HCT116 (cell line): Measurements from ENCODE around the gene OXT. TPM values are rescaled to one million over a fixed set of nuclear protein-coding genes. Genes with fewer than 3 reads are reported as not detected.

Experiments
- ATAC-seq: fragments of 200-7000 bp; cut with Tn5 transposase; 2 replicates; pipeline ENCODE4 v1.9.1; 2020; ENCODE audit warnings: mild to moderate bottlenecking, moderate library complexity
- BruUV-seq: library from RNA; stranded (reverse); fragments of 400-500 nt; replicated peaks from 2 replicates; lab custom pipeline; 2021; lab: Mats Ljungman, UMichigan
- CTCF ChIA-PET: fragments of 300-600 bp; sonication (Branson Sonifier 250); formaldehyde crosslinking; loops from one replicate; lab custom pipeline; 2021; ENCODE audit warnings: antibody characterized with exemption; lab: Charles Lee
- POLR2A ChIA-PET: fragments of 300-600, 350-600 bp; sonication (Branson Sonifier 250); formaldehyde crosslinking; loops from one replicate; lab custom pipeline; 2021; ENCODE audit warnings: antibody characterized with exemption; lab: Charles Lee
- RAD21 ChIA-PET, 2 experiments: fragments of 300-600 bp; sonication (Branson Sonifier 250); formaldehyde crosslinking; loops; one replicate each; lab custom pipeline; 2023; ENCODE audit warnings: low total read pairs in 2 of 2; ENCODE audit not compliant: uncharacterized antibody in 2 of 2, unreplicated experiment in 2 of 2, low non-redundant PET in 1 of 2; lab: Charles Lee
- DNase-seq: peaks from one replicate; pipeline ENCODE4 v3.0.0-alpha.2; 2010; ENCODE audit warnings: low read depth, low spot score
- H2AFZ ChIP-seq: fragments of 200-600 bp; shearing (Covaris generic), sonication (generic); 2 replicates; pipeline ENCODE4 v1.6.1; 2017; ENCODE audit warnings: low read depth, mixed run types, mixed read lengths, antibody characterized with exemption, low read length; ENCODE audit not compliant: poor library complexity, severe bottlenecking
- H3K27ac ChIP-seq: 2 replicates; pipeline ENCODE4 v1.5.1; 2012; ENCODE audit warnings: low read depth, low read length
- H3K27me3 ChIP-seq: fragments of 200-600 bp; sonication (generic); 2 replicates; pipeline ENCODE4 v1.6.1; 2016; ENCODE audit warnings: mixed run types, low read length, mixed read lengths; ENCODE audit not compliant: insufficient read depth
- H3K36me3 ChIP-seq, 2 experiments: fragments of 200-500 bp in 1 of 2; fragments of 200-600 bp in 1 of 2; sonication (Bioruptor generic) in 1 of 2; sonication (generic) in 1 of 2; 2 replicates each; pipeline versions ENCODE4 v1.5.1 to v1.6.1; 2014 to 2016; ENCODE audit warnings: low read length in 2 of 2, inconsistent platforms in 1 of 2, mixed read lengths in 1 of 2, mixed run types in 1 of 2; ENCODE audit not compliant: insufficient read depth in 2 of 2, control insufficient read depth in 1 of 2
- H3K4me1 ChIP-seq, 2 experiments: fragments of 200-600 bp in 1 of 2; sonication (generic) in 1 of 2; 2 replicates each; pipeline versions ENCODE4 v1.5.1 to v1.6.1; 2012 to 2017; ENCODE audit warnings: low read length in 2 of 2, inconsistent platforms in 1 of 2, mild to moderate bottlenecking in 1 of 2, mixed read lengths in 1 of 2, mixed run types in 1 of 2, moderate library complexity in 1 of 2; ENCODE audit not compliant: insufficient read depth in 2 of 2, control insufficient read depth in 1 of 2
- H3K4me2 ChIP-seq: fragments of 200-600 bp; sonication (generic); 2 replicates; pipeline ENCODE4 v1.6.1; 2017; ENCODE audit warnings: mixed run types, low read length, mixed read lengths
- H3K4me3 ChIP-seq, 2 experiments: fragments of 200-600 bp in 1 of 2; sonication (generic) in 1 of 2; replicated peaks in 1 of 2; 2 replicates each; pipeline ENCODE4 v1.5.1; 2011 to 2016; ENCODE audit warnings: low read length in 2 of 2, control low read depth in 1 of 2, low read depth in 1 of 2, mild to moderate bottlenecking in 1 of 2, mixed read lengths in 1 of 2, mixed run types in 1 of 2
- H3K79me2 ChIP-seq: fragments of 200-600 bp; sonication (generic); 2 replicates; pipeline ENCODE4 v1.6.1; 2017; ENCODE audit warnings: mild to moderate bottlenecking, mixed run types, low read length, moderate library complexity, mixed read lengths; ENCODE audit not compliant: insufficient read depth
- H3K9ac ChIP-seq: fragments of 200-600 bp; sonication (generic); 2 replicates; pipeline ENCODE4 v1.6.1; 2016; ENCODE audit warnings: low read length, mixed read lengths
- H3K9me2 ChIP-seq: fragments of 200-600 bp; sonication (generic), shearing (Covaris generic); 2 replicates; pipeline ENCODE4 v1.6.1; 2017; ENCODE audit warnings: mixed run types, mild to moderate bottlenecking, moderate library complexity; ENCODE audit not compliant: insufficient read depth
- H3K9me3 ChIP-seq, 2 experiments: fragments of 200-500 bp in 1 of 2; fragments of 200-600 bp in 1 of 2; sonication (Bioruptor generic) in 1 of 2; sonication (generic) in 1 of 2; 2 replicates each; pipeline ENCODE4 v1.6.1; 2014 to 2017; ENCODE audit warnings: low read length in 2 of 2, mixed read lengths in 2 of 2, inconsistent platforms in 1 of 2, low read depth in 1 of 2, mild to moderate bottlenecking in 1 of 2, mixed run types in 1 of 2, moderate library complexity in 1 of 2; ENCODE audit not compliant: control insufficient read depth in 1 of 2, insufficient read depth in 1 of 2
- H4K20me1 ChIP-seq: fragments of 200-600 bp; sonication (generic), shearing (Covaris generic); 2 replicates; pipeline ENCODE4 v1.6.1; 2017; ENCODE audit warnings: mixed run types, mild to moderate bottlenecking, moderate library complexity; ENCODE audit not compliant: insufficient read depth
- CEBPB ChIP-seq: IDR thresholded peaks from 2 replicates; pipeline ENCODE4 v1.6.1; 2012; ENCODE audit warnings: low read depth
- EZH2phosphoT487 ChIP-seq: fragments of 200-600 bp; IDR thresholded peaks from 2 replicates; pipeline ENCODE4 v1.6.1; 2018; ENCODE audit warnings: antibody characterized with exemption, borderline replicate concordance
- POLR2A ChIP-seq: IDR thresholded peaks from 2 replicates; pipeline ENCODE4 v1.7.0; 2011; ENCODE audit warnings: borderline replicate concordance; ENCODE audit not compliant: insufficient read depth, insufficient read length; ENCODE audit errors: extremely low read depth
- POLR2AphosphoS5 ChIP-seq: IDR thresholded peaks from 2 replicates; pipeline ENCODE4 v1.6.1; 2011; ENCODE audit warnings: mild to moderate bottlenecking, low read depth, low read length, moderate library complexity
- RAD21 ChIP-seq: IDR thresholded peaks from 2 replicates; pipeline ENCODE4 v1.6.1; 2012; ENCODE audit warnings: low read depth, mild to moderate bottlenecking
- TCF7L2 ChIP-seq: IDR thresholded peaks from 2 replicates; pipeline ENCODE4 v1.7.0; 2011; ENCODE audit warnings: borderline replicate concordance, inconsistent platforms; ENCODE audit not compliant: insufficient read depth, insufficient read length; ENCODE audit errors: extremely low read depth
- YY1 ChIP-seq: IDR thresholded peaks from 2 replicates; pipeline ENCODE4 v1.6.1; 2011; ENCODE audit warnings: low read length, low read depth, moderate library complexity, mild to moderate bottlenecking; ENCODE audit not compliant: insufficient replicate concordance; ENCODE audit errors: extremely low read depth
- intact Hi-C: fragments of 100-400 bp; cut with micrococcal nuclease; formaldehyde crosslinking; loops from 2 replicates; pipeline ENCODE4 v1.10.0; 2022
- total RNA-seq: library from RNA; stranded (reverse); gene quantifications from one replicate; pipeline ENCODE4 v1.2.1, GENCODE V29; 2021; ENCODE audit not compliant: unreplicated experiment
- TF ChIP-seq, protein P1 (sequence below): IDR thresholded peaks from 2 replicates; pipeline ENCODE4 v1.6.1; 2012
- TF ChIP-seq, protein P2 (sequence below): IDR thresholded peaks from 2 replicates; pipeline ENCODE4 v1.6.1; 2011; ENCODE audit warnings: mild to moderate bottlenecking, low read length, moderate library complexity; ENCODE audit not compliant: insufficient replicate concordance; ENCODE audit errors: extremely low read depth
- TF ChIP-seq, protein P3 (sequence below), 3 experiments: fragments of 200-600 bp in 1 of 3; sonication (generic) in 1 of 3; IDR thresholded peaks in 2 of 3; conservative IDR thresholded peaks in 1 of 3; 2 replicates each; pipeline ENCODE4 v1.5.1; 2012 to 2017; ENCODE audit warnings: low read depth in 2 of 3, low read length in 2 of 3, antibody characterized with exemption in 1 of 3, borderline replicate concordance in 1 of 3, control low read depth in 1 of 3, mild to moderate bottlenecking in 1 of 3, mixed read lengths in 1 of 3, mixed run types in 1 of 3, moderate library complexity in 1 of 3; ENCODE audit not compliant: insufficient read depth in 1 of 3
- TF ChIP-seq, protein P4 (sequence below): IDR thresholded peaks from 2 replicates; pipeline ENCODE4 v1.6.1; 2012

Gene OXT
- total RNA-seq, 1 experiment from 2014 or later, result not detected

DNA sequence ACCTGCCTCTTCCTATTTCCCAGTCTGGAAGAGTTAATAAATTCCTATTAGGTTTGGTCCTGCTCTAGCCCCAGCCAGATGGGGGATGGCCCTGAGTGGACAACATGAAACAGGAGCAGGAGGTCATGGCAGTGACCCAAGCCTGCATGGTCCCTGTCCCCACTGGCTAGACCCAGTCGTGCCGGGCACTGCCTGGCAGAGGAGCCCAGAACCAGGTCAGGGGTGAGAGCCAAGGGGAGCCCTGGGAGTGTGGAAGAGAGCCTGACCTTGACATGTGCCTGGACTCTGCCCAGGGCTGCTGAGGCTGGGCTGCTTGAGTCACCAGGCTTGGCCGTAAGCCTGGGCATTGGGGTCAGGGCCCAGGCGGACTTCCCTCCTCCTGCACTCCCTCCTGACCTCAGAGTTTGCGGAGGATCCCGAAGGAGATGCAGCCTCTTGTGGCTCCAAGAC, 9.5 kb downstream of the OXT start (continued):
- TF ChIP-seq YY1 (no peak), RAD21 (no peak)
- TF ChIP-seq, protein P1, sequence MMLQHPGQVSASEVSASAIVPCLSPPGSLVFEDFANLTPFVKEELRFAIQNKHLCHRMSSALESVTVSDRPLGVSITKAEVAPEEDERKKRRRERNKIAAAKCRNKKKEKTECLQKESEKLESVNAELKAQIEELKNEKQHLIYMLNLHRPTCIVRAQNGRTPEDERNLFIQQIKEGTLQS, result no peak
- TF ChIP-seq, protein P2, sequence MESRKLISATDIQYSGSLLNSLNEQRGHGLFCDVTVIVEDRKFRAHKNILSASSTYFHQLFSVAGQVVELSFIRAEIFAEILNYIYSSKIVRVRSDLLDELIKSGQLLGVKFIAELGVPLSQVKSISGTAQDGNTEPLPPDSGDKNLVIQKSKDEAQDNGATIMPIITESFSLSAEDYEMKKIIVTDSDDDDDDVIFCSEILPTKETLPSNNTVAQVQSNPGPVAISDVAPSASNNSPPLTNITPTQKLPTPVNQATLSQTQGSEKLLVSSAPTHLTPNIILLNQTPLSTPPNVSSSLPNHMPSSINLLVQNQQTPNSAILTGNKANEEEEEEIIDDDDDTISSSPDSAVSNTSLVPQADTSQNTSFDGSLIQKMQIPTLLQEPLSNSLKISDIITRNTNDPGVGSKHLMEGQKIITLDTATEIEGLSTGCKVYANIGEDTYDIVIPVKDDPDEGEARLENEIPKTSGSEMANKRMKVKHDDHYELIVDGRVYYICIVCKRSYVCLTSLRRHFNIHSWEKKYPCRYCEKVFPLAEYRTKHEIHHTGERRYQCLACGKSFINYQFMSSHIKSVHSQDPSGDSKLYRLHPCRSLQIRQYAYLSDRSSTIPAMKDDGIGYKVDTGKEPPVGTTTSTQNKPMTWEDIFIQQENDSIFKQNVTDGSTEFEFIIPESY, result no peak

DNA sequence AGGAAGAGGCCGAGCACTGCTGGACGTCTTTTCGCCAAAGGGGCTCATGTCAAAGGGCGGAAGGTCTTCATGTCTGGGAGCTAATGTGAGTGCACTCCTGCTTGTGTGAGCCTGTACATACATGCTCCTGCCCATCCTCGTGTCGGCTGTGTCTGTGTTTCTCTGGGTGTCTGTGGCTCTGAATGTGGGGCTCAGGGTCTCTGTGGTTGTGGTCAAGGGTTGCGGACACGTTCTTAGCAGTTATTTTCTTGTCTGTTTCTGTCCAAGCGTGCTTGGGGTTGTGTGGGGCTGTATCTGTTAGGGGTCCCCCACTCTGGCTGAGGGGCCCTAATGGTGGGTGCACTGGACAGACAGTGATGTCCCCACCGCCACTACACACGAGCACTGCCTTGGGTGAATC, 10.2 kb downstream of the OXT start:
- TF ChIP-seq RAD21, result no peak
- TF ChIP-seq, protein P3, sequence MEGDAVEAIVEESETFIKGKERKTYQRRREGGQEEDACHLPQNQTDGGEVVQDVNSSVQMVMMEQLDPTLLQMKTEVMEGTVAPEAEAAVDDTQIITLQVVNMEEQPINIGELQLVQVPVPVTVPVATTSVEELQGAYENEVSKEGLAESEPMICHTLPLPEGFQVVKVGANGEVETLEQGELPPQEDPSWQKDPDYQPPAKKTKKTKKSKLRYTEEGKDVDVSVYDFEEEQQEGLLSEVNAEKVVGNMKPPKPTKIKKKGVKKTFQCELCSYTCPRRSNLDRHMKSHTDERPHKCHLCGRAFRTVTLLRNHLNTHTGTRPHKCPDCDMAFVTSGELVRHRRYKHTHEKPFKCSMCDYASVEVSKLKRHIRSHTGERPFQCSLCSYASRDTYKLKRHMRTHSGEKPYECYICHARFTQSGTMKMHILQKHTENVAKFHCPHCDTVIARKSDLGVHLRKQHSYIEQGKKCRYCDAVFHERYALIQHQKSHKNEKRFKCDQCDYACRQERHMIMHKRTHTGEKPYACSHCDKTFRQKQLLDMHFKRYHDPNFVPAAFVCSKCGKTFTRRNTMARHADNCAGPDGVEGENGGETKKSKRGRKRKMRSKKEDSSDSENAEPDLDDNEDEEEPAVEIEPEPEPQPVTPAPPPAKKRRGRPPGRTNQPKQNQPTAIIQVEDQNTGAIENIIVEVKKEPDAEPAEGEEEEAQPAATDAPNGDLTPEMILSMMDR (IDR thresholded peaks at IDR 0.05 in 2 of 3, conservative IDR thresholded peaks at IDR 0.05 in 1 of 3; ENCODE audit: borderline replicate concordance in 1 of 3, insufficient read depth in 1 of 3, low read depth in 2 of 3, low read length in 2 of 3), result no peak
- TF ChIP-seq TCF7L2, result no peak
- no peak for TF ChIP-seq CEBPB
- no peak for TF ChIP-seq POLR2A
- TF ChIP-seq, protein P4, sequence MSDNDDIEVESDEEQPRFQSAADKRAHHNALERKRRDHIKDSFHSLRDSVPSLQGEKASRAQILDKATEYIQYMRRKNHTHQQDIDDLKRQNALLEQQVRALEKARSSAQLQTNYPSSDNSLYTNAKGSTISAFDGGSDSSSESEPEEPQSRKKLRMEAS, result no peak
- TF ChIP-seq, protein P1, result no peak
- TF ChIP-seq EZH2phosphoT487, result no peak
- TF ChIP-seq POLR2AphosphoS5, result no peak
- no peaks in the 10 kb centered on the region for H3K27me3 ChIP-seq
- no TSS peak for BruUV-seq
- H3K4me3 ChIP-seq, result no peak overlapping the region
- H3K4me2 ChIP-seq, result no peak overlapping the region
- POLR2A ChIA-PET, result no interaction called here
- CTCF ChIA-PET, result no interaction called here
- H3K9ac ChIP-seq, result no peak overlapping the region
- peaks cover 0 to 7% of the 10 kb centered on the region in 2 experiments; a peak in 2 of 4 replicates for H3K4me1 ChIP-seq
- no peaks in the 10 kb centered on the region for H3K9me2 ChIP-seq
- no peak overlapping the region for H3K27ac ChIP-seq
- H4K20me1 ChIP-seq, result no peaks in the 10 kb centered on the region
- no peaks in the 10 kb centered on the region for H3K9me3 ChIP-seq
- DNase-seq, result no peak
- intact Hi-C loops, result no loop called here
- no peaks in the 10 kb centered on the region for H3K79me2 ChIP-seq
- no peak for ATAC-seq
- H2AFZ ChIP-seq, result no peak overlapping the region
- H3K36me3 ChIP-seq, result no peaks in the 10 kb centered on the region
- RAD21 ChIA-PET, result no interaction called here
